HCT116 (cell line): Measurements from ENCODE around the gene DNAJC25. TPM values are rescaled to one million over a fixed set of nuclear protein-coding genes. Genes with fewer than 3 reads are reported as not detected.

Experiments used
- ATAC-seq: fragments of 200-7000 bp; cut with Tn5 transposase; 2 replicates; pipeline ENCODE4 v1.9.1; 2020; ENCODE audit warnings: mild to moderate bottlenecking, moderate library complexity
- BruUV-seq: library from RNA; stranded (reverse); fragments of 400-500 nt; replicated peaks from 2 replicates; lab custom pipeline; 2021; lab: Mats Ljungman, UMichigan
- CTCF ChIA-PET: fragments of 300-600 bp; sonication (Branson Sonifier 250); formaldehyde crosslinking; loops from one replicate; lab custom pipeline; 2021; ENCODE audit warnings: antibody characterized with exemption; lab: Charles Lee
- POLR2A ChIA-PET: fragments of 300-600, 350-600 bp; sonication (Branson Sonifier 250); formaldehyde crosslinking; loops from one replicate; lab custom pipeline; 2021; ENCODE audit warnings: antibody characterized with exemption; lab: Charles Lee
- RAD21 ChIA-PET, 2 experiments: fragments of 300-600 bp; sonication (Branson Sonifier 250); formaldehyde crosslinking; loops; one replicate each; lab custom pipeline; 2023; ENCODE audit warnings: low total read pairs in 2 of 2; ENCODE audit not compliant: uncharacterized antibody in 2 of 2, unreplicated experiment in 2 of 2, low non-redundant PET in 1 of 2; lab: Charles Lee
- DNase-seq: peaks from one replicate; pipeline ENCODE4 v3.0.0-alpha.2; 2010; ENCODE audit warnings: low read depth, low spot score
- H2AFZ ChIP-seq: fragments of 200-600 bp; shearing (Covaris generic), sonication (generic); 2 replicates; pipeline ENCODE4 v1.6.1; 2017; ENCODE audit warnings: low read depth, mixed run types, mixed read lengths, antibody characterized with exemption, low read length; ENCODE audit not compliant: poor library complexity, severe bottlenecking
- H3K27ac ChIP-seq: 2 replicates; pipeline ENCODE4 v1.5.1; 2012; ENCODE audit warnings: low read depth, low read length
- H3K27me3 ChIP-seq: fragments of 200-600 bp; sonication (generic); 2 replicates; pipeline ENCODE4 v1.6.1; 2016; ENCODE audit warnings: mixed run types, low read length, mixed read lengths; ENCODE audit not compliant: insufficient read depth
- H3K36me3 ChIP-seq, 2 experiments: fragments of 200-500 bp in 1 of 2; fragments of 200-600 bp in 1 of 2; sonication (Bioruptor generic) in 1 of 2; sonication (generic) in 1 of 2; 2 replicates each; pipeline versions ENCODE4 v1.5.1 to v1.6.1; 2014 to 2016; ENCODE audit warnings: low read length in 2 of 2, inconsistent platforms in 1 of 2, mixed read lengths in 1 of 2, mixed run types in 1 of 2; ENCODE audit not compliant: insufficient read depth in 2 of 2, control insufficient read depth in 1 of 2
- H3K4me1 ChIP-seq, 2 experiments: fragments of 200-600 bp in 1 of 2; sonication (generic) in 1 of 2; 2 replicates each; pipeline versions ENCODE4 v1.5.1 to v1.6.1; 2012 to 2017; ENCODE audit warnings: low read length in 2 of 2, inconsistent platforms in 1 of 2, mild to moderate bottlenecking in 1 of 2, mixed read lengths in 1 of 2, mixed run types in 1 of 2, moderate library complexity in 1 of 2; ENCODE audit not compliant: insufficient read depth in 2 of 2, control insufficient read depth in 1 of 2
- H3K4me2 ChIP-seq: fragments of 200-600 bp; sonication (generic); 2 replicates; pipeline ENCODE4 v1.6.1; 2017; ENCODE audit warnings: mixed run types, low read length, mixed read lengths
- H3K4me3 ChIP-seq, 2 experiments: fragments of 200-600 bp in 1 of 2; sonication (generic) in 1 of 2; replicated peaks in 1 of 2; 2 replicates each; pipeline ENCODE4 v1.5.1; 2011 to 2016; ENCODE audit warnings: low read length in 2 of 2, control low read depth in 1 of 2, low read depth in 1 of 2, mild to moderate bottlenecking in 1 of 2, mixed read lengths in 1 of 2, mixed run types in 1 of 2
- H3K79me2 ChIP-seq: fragments of 200-600 bp; sonication (generic); 2 replicates; pipeline ENCODE4 v1.6.1; 2017; ENCODE audit warnings: mild to moderate bottlenecking, mixed run types, low read length, moderate library complexity, mixed read lengths; ENCODE audit not compliant: insufficient read depth
- H3K9ac ChIP-seq: fragments of 200-600 bp; sonication (generic); 2 replicates; pipeline ENCODE4 v1.6.1; 2016; ENCODE audit warnings: low read length, mixed read lengths
- H3K9me2 ChIP-seq: fragments of 200-600 bp; sonication (generic), shearing (Covaris generic); 2 replicates; pipeline ENCODE4 v1.6.1; 2017; ENCODE audit warnings: mixed run types, mild to moderate bottlenecking, moderate library complexity; ENCODE audit not compliant: insufficient read depth
- H3K9me3 ChIP-seq, 2 experiments: fragments of 200-500 bp in 1 of 2; fragments of 200-600 bp in 1 of 2; sonication (Bioruptor generic) in 1 of 2; sonication (generic) in 1 of 2; 2 replicates each; pipeline ENCODE4 v1.6.1; 2014 to 2017; ENCODE audit warnings: low read length in 2 of 2, mixed read lengths in 2 of 2, inconsistent platforms in 1 of 2, low read depth in 1 of 2, mild to moderate bottlenecking in 1 of 2, mixed run types in 1 of 2, moderate library complexity in 1 of 2; ENCODE audit not compliant: control insufficient read depth in 1 of 2, insufficient read depth in 1 of 2
- H4K20me1 ChIP-seq: fragments of 200-600 bp; sonication (generic), shearing (Covaris generic); 2 replicates; pipeline ENCODE4 v1.6.1; 2017; ENCODE audit warnings: mixed run types, mild to moderate bottlenecking, moderate library complexity; ENCODE audit not compliant: insufficient read depth
- ELF1 ChIP-seq: IDR thresholded peaks from 2 replicates; pipeline ENCODE4 v1.6.1; 2012; ENCODE audit warnings: low read depth, borderline replicate concordance
- RAD21 ChIP-seq: IDR thresholded peaks from 2 replicates; pipeline ENCODE4 v1.6.1; 2012; ENCODE audit warnings: low read depth, mild to moderate bottlenecking
- SIN3A ChIP-seq: IDR thresholded peaks from 2 replicates; pipeline ENCODE4 v1.6.1; 2012; ENCODE audit warnings: low read depth
- SRF ChIP-seq: IDR thresholded peaks from 2 replicates; pipeline ENCODE4 v1.6.1; 2012; ENCODE audit warnings: low read depth
- YY1 ChIP-seq: IDR thresholded peaks from 2 replicates; pipeline ENCODE4 v1.6.1; 2011; ENCODE audit warnings: low read length, low read depth, moderate library complexity, mild to moderate bottlenecking; ENCODE audit not compliant: insufficient replicate concordance; ENCODE audit errors: extremely low read depth
- ZFX ChIP-seq: fragments of 450-650 bp; IDR thresholded peaks from 2 replicates; pipeline ENCODE4 v1.6.1; 2017
- intact Hi-C: fragments of 100-400 bp; cut with micrococcal nuclease; formaldehyde crosslinking; loops from 2 replicates; pipeline ENCODE4 v1.10.0; 2022
- total RNA-seq: library from RNA; stranded (reverse); gene quantifications from one replicate; pipeline ENCODE4 v1.2.1, GENCODE V29; 2021; ENCODE audit not compliant: unreplicated experiment
- TF ChIP-seq, protein P1 (sequence below): IDR thresholded peaks from 2 replicates; pipeline ENCODE4 v1.6.1; 2012
- TF ChIP-seq, protein P2 (sequence below): IDR thresholded peaks from 2 replicates; pipeline ENCODE4 v1.6.1; 2012
- TF ChIP-seq, protein P3 (sequence below): IDR thresholded peaks from 2 replicates; pipeline ENCODE4 v1.6.1; 2011; ENCODE audit warnings: mild to moderate bottlenecking, low read length, moderate library complexity; ENCODE audit not compliant: insufficient replicate concordance; ENCODE audit errors: extremely low read depth
- TF ChIP-seq, protein P4 (sequence below): IDR thresholded peaks from 2 replicates; pipeline ENCODE4 v1.6.1; 2012; ENCODE audit warnings: low read depth

DNAJC25 gene
- total RNA-seq, 1 experiment from 2014 or later, result 7.1 TPM

DNA sequence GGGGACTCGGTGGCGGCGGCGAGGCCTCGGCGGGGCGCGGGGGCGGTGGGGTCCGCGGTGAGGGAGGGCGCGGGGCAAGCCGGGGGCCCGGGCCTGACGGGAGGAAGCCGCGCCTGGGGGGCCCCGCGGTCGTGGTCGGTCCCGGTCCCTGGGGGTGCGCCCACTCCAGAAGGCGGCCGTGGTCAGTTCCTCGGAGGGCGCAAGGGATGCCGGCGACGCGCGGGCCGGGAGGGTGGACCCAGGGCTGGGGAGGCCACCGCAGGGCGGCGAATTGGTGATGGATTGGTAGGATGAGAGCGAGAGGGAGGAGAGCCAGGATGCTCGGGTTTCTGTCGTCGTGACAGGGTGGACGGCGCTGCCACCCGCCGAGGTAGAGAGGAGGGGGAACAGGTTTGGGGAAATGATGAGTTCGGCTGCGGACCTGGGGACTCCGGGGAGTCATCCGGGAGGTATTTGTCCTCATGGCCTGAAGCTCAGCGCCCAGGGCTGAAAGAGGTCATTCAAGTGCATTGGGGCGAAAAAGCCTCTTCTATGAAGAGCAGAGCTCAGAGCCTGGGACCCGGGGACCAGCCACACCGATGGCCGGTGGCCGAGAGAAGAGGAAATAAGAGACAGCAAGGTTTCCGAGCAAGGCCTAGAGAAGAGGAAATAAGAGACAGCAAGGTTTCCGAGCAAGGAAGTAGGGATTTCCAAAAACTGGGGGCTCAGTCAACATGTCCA, 30.8 kb downstream of the DNAJC25 start:
- peak overlapping the region; percentile 80 to 86 for H3K4me3 ChIP-seq
- no peak for DNase-seq
- POLR2A ChIA-PET, result interaction anchor here (1.1 kb wide), 1 partner anchor 31 kb away, joined by 3 read pairs; the partner anchor contains the start of gene DNAJC25
- H3K4me1 ChIP-seq, result peaks cover 11 to 16% of the 10 kb centered on the region in 2 experiments
- no TSS peak for BruUV-seq
- TF ChIP-seq, protein P1, sequence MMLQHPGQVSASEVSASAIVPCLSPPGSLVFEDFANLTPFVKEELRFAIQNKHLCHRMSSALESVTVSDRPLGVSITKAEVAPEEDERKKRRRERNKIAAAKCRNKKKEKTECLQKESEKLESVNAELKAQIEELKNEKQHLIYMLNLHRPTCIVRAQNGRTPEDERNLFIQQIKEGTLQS, result no peak
- TF ChIP-seq ZFX, result peak; percentile 81
- no peak for TF ChIP-seq RAD21
- TF ChIP-seq, protein P2, sequence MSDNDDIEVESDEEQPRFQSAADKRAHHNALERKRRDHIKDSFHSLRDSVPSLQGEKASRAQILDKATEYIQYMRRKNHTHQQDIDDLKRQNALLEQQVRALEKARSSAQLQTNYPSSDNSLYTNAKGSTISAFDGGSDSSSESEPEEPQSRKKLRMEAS, result peak; percentile 5; the same call in 1 of the 2 replicates
- H3K27ac ChIP-seq, result peak overlapping the region; percentile 55; the same call in 1 of the 2 replicates
- H3K79me2 ChIP-seq, result peaks cover 35% of the 10 kb centered on the region
- CTCF ChIA-PET, result no interaction called here
- intact Hi-C loops, result no loop called here
- H2AFZ ChIP-seq, result no peak overlapping the region
- H3K9me3 ChIP-seq, result no peaks in the 10 kb centered on the region
- H3K9me2 ChIP-seq, result no peaks in the 10 kb centered on the region
- ATAC-seq, result peak; percentile 61
- RAD21 ChIA-PET, result no interaction called here
- peak overlapping the region; percentile 78 for H3K9ac ChIP-seq
- H4K20me1 ChIP-seq, result no peaks in the 10 kb centered on the region; the same call in 1 of the 2 replicates
- H3K36me3 ChIP-seq, result peaks cover 3% of the 10 kb centered on the region in 2 experiments; a peak in 2 of 4 replicates
- H3K4me2 ChIP-seq, result peak overlapping the region; percentile 99
- no peaks in the 10 kb centered on the region for H3K27me3 ChIP-seq

DNA sequence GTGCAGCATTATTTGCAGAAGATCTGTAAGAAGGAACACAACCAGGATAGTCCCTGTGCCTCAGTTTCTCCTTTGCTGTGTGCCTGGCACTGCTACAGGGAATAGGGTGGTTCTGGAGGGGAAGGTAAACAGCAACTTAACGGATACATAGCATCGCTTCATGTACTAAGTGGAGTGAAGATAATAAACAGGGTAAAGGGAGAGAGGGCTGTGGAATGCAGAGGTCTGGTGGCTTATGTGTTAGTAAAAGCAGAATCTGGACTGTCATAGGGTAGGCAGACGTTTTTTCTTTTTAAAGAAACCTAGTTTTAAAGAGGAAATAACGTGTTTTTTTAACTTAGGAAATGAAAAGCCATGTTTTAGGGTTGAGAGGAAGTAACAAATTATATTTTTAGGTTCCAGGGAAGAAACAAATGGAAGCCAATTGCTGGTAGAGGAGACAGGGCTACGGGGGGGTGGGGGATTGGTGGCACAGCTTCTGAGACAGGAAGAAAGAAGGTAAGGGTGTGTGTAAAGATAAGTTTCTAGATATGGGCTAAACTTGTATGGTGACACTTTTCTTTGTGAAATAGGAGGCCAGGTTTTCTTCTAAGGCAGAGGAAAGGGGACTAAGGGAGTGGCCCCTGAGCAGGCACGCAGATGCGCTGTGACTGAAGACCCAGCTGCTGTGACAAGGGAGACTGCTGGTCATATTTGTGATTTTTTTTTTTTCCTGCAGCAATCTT, 31.6 kb downstream of the DNAJC25 start:
- Histone ChIP-seq H3K4me3 (peak overlapping the region; percentile 80 to 86), H2AFZ (no peak overlapping the region), H3K4me2 (peak overlapping the region; percentile 99), H3K27me3 (no peaks in the 10 kb centered on the region), H3K9me3 (no peaks in the 10 kb centered on the region), H3K4me1 (peaks cover 11 to 16% of the 10 kb centered on the region in 2 experiments), H3K79me2 (peaks cover 35% of the 10 kb centered on the region), H3K36me3 (peaks cover 3 to 4% of the 10 kb centered on the region in 2 experiments; a peak in 2 of 4 replicates), H4K20me1 (no peaks in the 10 kb centered on the region; the same call in 1 of the 2 replicates), H3K9me2 (no peaks in the 10 kb centered on the region), H3K9ac (peak overlapping the region; percentile 78), H3K27ac (peak overlapping the region; percentile 55; the same call in 1 of the 2 replicates)
- POLR2A ChIA-PET, result no interaction called here
- ATAC-seq, result no peak
- RAD21 ChIA-PET, result no interaction called here
- DNase-seq, result no peak
- CTCF ChIA-PET, result no interaction called here
- TF ChIP-seq SIN3A (no peak), ELF1 (no peak), SRF (no peak), ZFX (no peak), YY1 (no peak)
- TF ChIP-seq, protein P3, sequence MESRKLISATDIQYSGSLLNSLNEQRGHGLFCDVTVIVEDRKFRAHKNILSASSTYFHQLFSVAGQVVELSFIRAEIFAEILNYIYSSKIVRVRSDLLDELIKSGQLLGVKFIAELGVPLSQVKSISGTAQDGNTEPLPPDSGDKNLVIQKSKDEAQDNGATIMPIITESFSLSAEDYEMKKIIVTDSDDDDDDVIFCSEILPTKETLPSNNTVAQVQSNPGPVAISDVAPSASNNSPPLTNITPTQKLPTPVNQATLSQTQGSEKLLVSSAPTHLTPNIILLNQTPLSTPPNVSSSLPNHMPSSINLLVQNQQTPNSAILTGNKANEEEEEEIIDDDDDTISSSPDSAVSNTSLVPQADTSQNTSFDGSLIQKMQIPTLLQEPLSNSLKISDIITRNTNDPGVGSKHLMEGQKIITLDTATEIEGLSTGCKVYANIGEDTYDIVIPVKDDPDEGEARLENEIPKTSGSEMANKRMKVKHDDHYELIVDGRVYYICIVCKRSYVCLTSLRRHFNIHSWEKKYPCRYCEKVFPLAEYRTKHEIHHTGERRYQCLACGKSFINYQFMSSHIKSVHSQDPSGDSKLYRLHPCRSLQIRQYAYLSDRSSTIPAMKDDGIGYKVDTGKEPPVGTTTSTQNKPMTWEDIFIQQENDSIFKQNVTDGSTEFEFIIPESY, result no peak
- TF ChIP-seq, protein P4, sequence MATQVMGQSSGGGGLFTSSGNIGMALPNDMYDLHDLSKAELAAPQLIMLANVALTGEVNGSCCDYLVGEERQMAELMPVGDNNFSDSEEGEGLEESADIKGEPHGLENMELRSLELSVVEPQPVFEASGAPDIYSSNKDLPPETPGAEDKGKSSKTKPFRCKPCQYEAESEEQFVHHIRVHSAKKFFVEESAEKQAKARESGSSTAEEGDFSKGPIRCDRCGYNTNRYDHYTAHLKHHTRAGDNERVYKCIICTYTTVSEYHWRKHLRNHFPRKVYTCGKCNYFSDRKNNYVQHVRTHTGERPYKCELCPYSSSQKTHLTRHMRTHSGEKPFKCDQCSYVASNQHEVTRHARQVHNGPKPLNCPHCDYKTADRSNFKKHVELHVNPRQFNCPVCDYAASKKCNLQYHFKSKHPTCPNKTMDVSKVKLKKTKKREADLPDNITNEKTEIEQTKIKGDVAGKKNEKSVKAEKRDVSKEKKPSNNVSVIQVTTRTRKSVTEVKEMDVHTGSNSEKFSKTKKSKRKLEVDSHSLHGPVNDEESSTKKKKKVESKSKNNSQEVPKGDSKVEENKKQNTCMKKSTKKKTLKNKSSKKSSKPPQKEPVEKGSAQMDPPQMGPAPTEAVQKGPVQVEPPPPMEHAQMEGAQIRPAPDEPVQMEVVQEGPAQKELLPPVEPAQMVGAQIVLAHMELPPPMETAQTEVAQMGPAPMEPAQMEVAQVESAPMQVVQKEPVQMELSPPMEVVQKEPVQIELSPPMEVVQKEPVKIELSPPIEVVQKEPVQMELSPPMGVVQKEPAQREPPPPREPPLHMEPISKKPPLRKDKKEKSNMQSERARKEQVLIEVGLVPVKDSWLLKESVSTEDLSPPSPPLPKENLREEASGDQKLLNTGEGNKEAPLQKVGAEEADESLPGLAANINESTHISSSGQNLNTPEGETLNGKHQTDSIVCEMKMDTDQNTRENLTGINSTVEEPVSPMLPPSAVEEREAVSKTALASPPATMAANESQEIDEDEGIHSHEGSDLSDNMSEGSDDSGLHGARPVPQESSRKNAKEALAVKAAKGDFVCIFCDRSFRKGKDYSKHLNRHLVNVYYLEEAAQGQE, result no peak
- TF ChIP-seq, protein P2, result no peak
- BruUV-seq, result TSS peak; percentile 33
- intact Hi-C loops, result no loop called here
